Measurements from ENCODE around the gene CD207. TPM values are rescaled to one million over a fixed set of nuclear protein-coding genes. Genes with fewer than 3 reads are reported as not detected.

CD207 gene
- total RNA-seq, 1 donor from 2014 or later, result not detected

Other genes starting within 250 kb of the CD207 start
- gene ADD2, start 67.6 kb downstream of the CD207 start, total RNA-seq, result 6.9 and 9.0 TPM in 2 replicates
- not detected in 2 replicates for gene FIGLA, start 45.2 kb downstream of the CD207 start, total RNA-seq
- gene CLEC4F, start 15.2 kb downstream of the CD207 start, total RNA-seq, result 0.10 TPM in 1 of 2 replicates, not detected in the other
- not detected in 2 replicates for gene VAX2, start 64.8 kb upstream of the CD207 start, total RNA-seq
- not detected in 2 replicates for gene ATP6V1B1, start 100.1 kb upstream of the CD207 start, total RNA-seq
- gene ANKRD53, start 142.8 kb upstream of the CD207 start, total RNA-seq, result not detected in 2 replicates
- gene TEX261, start 159.1 kb upstream of the CD207 start, total RNA-seq, result 89.4 and 97.4 TPM in 2 replicates
- gene NAGK, start 232.8 kb upstream of the CD207 start, total RNA-seq, result 75.2 and 83.2 TPM in 2 replicates